KMS-11 (cell line): ENCODE data around the gene RTN4R.
"Not testable (repeated sequence)": the region's sequence is repeated elsewhere in the genome, so short reads cannot be mapped to it uniquely, and the experiment has no call there.

ENCODE experiments used
- H2AFZ ChIP-seq: fragments of 200-600 bp; sonication (generic); 2 replicates; pipeline ENCODE4 v1.6.1; 2016; ENCODE audit warnings: antibody characterized with exemption, mixed run types, low read depth
- H3K27ac ChIP-seq: fragments of 200-600 bp; sonication (generic); 2 replicates; pipeline ENCODE4 v1.6.1; 2016; ENCODE audit warnings: mild to moderate bottlenecking, mixed run types
- H3K27me3 ChIP-seq: fragments of 200-600 bp; sonication (generic); 2 replicates; pipeline ENCODE4 v1.6.1; 2017; ENCODE audit warnings: mild to moderate bottlenecking, low read depth, mixed run types, moderate library complexity; ENCODE audit not compliant: insufficient read depth
- H3K36me3 ChIP-seq: fragments of 200-600 bp; sonication (generic); 2 replicates; pipeline ENCODE4 v1.6.1; 2017; ENCODE audit warnings: mild to moderate bottlenecking, mixed run types; ENCODE audit not compliant: insufficient read depth
- H3K4me1 ChIP-seq: fragments of 200-600 bp; sonication (generic); 2 replicates; pipeline ENCODE4 v1.6.1; 2016; ENCODE audit warnings: mild to moderate bottlenecking, low read depth, mixed run types; ENCODE audit not compliant: poor library complexity, severe bottlenecking
- H3K4me2 ChIP-seq: fragments of 200-600 bp; sonication (generic); 2 replicates; pipeline ENCODE4 v1.7.0; 2016; ENCODE audit warnings: mild to moderate bottlenecking, mixed run types
- H3K4me3 ChIP-seq: fragments of 200-600 bp; sonication (generic); IDR thresholded peaks from 2 replicates; pipeline ENCODE4 v1.6.1; 2017; ENCODE audit warnings: low read depth, low read length, mixed read lengths; ENCODE audit not compliant: insufficient read depth
- H3K79me2 ChIP-seq: fragments of 200-600 bp; sonication (generic); 2 replicates; pipeline ENCODE4 v1.6.1; 2016; ENCODE audit warnings: low read depth, mixed run types; ENCODE audit not compliant: insufficient read depth
- H3K9ac ChIP-seq: fragments of 200-600 bp; sonication (generic); 2 replicates; pipeline ENCODE4 v1.6.1; 2016; ENCODE audit warnings: mild to moderate bottlenecking, mixed run types
- H4K20me1 ChIP-seq: fragments of 200-600 bp; sonication (generic); 2 replicates; pipeline ENCODE4 v1.6.1; 2016; ENCODE audit warnings: mild to moderate bottlenecking, mixed run types; ENCODE audit not compliant: insufficient read depth
- TF ChIP-seq, protein P1 (sequence below): fragments of 200-600 bp; sonication (generic); conservative IDR thresholded peaks from 2 replicates; pipeline ENCODE4 v1.6.1; 2017; ENCODE audit warnings: low read depth, mild to moderate bottlenecking, antibody characterized with exemption, low read length, moderate library complexity, mixed read lengths

RTN4R gene

DNA sequence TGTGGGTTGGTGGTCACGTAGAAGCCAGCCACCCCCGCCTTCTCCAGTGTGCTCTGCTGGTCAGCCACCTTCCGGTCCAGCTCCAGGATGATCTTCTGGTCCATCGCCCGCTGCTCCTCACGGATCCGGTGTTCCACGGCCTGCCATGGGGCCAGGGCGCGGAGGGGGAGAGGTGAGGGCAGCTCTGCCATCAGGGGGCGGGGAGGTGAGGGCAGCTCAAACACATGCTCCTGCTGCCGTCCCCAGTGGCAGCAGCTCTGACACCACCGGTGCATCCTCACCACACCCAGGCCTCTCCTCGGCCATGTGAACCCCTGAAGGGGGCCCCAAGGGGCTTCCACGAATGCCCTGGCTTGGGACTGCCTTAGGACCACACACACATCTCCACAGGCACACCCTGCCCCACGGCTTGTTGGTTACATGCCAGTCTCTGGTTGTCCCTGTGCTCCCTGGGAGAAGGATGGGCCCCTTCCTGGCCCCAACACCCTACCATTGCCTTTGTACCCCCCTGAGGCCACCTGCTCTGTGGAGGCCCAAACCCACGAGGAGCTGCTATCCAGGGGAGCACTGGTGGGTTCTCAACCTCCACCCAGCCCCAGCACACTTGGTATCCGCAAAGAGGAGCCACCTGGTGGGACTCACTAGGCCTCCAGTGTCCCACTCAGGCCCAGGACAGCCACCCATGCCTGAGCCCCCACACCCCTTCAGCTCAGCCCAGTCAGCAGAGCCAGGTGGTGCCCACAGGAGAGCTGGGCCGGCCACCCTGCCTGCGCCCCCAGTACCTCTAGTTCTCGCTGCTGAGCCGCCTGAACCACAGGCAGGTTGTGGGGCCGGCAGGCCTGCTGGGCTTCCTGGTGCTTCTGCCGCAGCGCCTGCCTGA, 47.5 kb upstream of the RTN4R start:
- TF ChIP-seq, protein P1, sequence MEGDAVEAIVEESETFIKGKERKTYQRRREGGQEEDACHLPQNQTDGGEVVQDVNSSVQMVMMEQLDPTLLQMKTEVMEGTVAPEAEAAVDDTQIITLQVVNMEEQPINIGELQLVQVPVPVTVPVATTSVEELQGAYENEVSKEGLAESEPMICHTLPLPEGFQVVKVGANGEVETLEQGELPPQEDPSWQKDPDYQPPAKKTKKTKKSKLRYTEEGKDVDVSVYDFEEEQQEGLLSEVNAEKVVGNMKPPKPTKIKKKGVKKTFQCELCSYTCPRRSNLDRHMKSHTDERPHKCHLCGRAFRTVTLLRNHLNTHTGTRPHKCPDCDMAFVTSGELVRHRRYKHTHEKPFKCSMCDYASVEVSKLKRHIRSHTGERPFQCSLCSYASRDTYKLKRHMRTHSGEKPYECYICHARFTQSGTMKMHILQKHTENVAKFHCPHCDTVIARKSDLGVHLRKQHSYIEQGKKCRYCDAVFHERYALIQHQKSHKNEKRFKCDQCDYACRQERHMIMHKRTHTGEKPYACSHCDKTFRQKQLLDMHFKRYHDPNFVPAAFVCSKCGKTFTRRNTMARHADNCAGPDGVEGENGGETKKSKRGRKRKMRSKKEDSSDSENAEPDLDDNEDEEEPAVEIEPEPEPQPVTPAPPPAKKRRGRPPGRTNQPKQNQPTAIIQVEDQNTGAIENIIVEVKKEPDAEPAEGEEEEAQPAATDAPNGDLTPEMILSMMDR = no peak
- H3K9ac ChIP-seq = no peak overlapping the region

DNA sequence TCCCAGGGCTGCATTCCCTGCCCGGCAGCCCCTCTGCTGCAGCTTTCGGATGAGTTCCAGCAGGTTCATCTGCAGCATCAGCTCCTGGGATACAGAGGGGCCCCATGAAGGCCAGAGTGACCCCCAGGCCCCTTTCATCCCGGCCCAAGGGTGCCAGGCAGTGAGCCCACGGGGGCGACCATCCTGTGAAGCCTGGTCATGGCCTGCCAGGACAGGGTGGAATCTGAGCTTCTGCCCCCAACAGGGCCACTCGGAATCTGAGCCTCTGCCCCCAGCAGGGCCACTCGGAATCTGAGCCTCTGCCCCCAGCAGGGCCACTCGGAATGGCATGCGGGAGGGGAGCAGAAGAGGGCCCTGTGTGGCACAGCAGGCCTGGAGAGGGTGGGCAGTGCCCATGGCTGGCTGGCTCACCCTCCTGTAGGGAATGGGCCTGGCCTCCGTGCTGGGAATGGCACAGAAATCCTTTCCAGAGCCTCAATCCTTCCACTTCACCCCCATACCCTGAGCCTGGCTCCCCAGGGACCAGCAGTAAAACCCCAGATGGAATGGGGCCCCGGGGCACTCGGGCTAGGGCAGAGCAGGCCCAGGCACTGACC, 46.7 kb upstream of the RTN4R start:
- H3K4me1 ChIP-seq, H3K79me2 ChIP-seq, H2AFZ ChIP-seq, H3K36me3 ChIP-seq, H3K4me2 ChIP-seq, H3K27ac ChIP-seq, H3K27me3 ChIP-seq, H3K4me3 ChIP-seq, H3K9ac ChIP-seq, H4K20me1 ChIP-seq: not testable (repeated sequence)

More for the DNA sequence above, 47.5 kb upstream of the RTN4R start:
- H3K36me3 ChIP-seq = no peaks in the 10 kb centered on the region
- H3K4me2 ChIP-seq = no peak overlapping the region
- H3K4me1 ChIP-seq = peaks cover 6% of the 10 kb centered on the region
- no peaks in the 10 kb centered on the region for H4K20me1 ChIP-seq
- no peak overlapping the region for H3K27ac ChIP-seq
- H3K79me2 ChIP-seq = no peaks in the 10 kb centered on the region
- no peaks in the 10 kb centered on the region for H3K27me3 ChIP-seq
- H2AFZ ChIP-seq = no peak overlapping the region
- no peak overlapping the region for H3K4me3 ChIP-seq

DNA sequence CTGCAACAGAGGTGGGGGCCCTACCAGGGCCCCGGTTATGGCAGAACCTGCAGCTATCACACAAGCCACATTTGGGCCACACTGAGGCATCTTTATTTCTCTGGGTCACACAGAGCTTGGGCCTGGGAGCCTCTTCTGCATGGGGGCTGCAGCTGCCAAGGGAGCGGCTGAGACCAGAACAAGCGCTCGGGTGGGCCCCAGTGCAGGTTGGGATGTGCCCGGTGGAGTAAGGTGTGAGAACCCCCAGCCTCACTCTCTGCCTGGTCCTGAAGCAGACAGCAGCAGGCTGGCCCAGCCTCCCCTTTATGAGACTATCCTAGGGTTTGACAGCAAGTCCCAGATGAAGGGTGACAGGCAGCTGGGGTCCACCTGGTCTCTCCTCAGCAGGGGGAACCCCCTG, 46.1 kb upstream of the RTN4R start:
- H2AFZ ChIP-seq, H3K27me3 ChIP-seq, H3K36me3 ChIP-seq, H3K4me1 ChIP-seq, H3K4me3 ChIP-seq, H3K4me2 ChIP-seq, H3K9ac ChIP-seq, H3K79me2 ChIP-seq, H3K27ac ChIP-seq, H4K20me1 ChIP-seq: not testable (repeated sequence)

DNA sequence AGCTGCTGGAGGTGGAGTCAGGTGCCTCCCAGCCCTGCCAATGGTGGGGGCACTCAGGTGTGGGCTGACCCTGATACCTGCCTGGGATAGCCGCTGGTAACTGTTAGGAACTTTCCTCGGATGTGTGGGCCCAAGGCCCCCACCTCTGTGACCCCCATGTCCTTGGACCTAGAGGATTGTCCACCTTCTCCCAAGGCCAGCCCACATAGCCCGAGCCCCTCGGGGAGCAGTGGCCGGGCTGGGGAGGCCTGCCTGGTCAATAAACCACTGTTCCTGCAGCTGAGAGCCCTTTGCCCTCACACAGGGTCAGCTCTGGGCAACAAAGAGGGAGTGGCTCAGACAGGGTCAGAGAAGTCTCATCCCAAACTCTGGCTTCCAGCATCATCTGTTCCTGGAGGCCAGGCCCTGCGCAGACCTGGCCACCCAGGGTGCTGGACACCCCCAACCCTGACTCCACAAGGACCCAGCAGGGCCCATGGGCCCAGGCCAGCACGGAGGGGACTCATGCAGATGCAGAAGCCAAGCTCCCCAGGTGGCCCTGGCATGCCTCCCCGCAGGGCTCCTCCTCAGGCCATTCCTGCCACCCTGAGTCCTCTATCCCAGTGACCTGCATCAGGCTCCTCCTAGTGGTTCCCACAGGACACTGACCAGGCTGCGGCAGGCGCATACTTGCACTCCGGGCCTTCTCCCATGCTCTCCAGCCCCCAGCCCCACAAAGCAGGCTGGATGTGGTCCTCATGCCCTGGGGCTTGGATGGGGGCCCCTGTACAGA, 45.4 kb upstream of the RTN4R start:
- H3K27ac ChIP-seq, H3K9ac ChIP-seq, H3K36me3 ChIP-seq, H3K4me1 ChIP-seq, H4K20me1 ChIP-seq, H2AFZ ChIP-seq, H3K4me3 ChIP-seq, H3K4me2 ChIP-seq, H3K79me2 ChIP-seq, H3K27me3 ChIP-seq: not testable (repeated sequence)

DNA sequence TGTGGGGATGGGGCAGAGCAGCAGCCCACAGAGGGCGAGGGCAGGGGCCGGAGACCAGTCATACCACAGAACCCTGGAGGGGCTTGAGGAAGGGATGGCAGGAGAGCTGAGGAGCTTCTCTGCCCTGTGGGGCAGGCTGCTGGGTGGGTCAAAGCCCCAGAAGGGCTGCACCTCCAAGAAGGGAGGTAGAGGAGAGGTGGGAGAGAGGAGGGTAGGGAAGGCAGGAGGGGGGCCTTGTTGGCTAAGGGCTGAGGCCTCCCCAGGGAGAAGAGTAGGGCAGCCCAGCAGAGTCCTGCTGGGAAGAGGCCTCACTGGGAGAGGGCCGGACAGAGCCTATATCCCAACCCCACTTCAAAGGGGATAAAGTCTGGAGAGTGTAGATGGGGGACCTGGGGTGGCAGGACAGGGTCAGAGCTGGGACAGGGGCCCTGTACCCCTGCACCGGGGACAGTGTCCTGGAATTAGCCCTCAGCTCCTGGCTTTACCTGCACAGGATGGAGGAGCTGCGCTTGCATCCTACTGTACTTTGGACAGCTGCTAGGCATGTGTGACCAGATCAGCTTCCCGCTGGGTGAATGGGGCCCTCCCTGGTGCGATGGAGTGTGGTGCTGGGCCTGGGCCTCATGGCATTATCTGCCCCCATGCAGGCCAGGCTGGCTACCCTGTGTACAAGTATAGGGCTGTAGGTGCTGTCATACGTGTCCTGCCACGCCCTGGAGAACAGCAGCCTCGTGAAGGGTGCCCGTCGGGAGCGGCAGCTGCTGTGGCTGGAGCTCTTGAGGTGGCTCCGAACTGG, 44.5 kb upstream of the RTN4R start:
- no peaks in the 10 kb centered on the region for H4K20me1 ChIP-seq
- H2AFZ ChIP-seq = no peak overlapping the region
- H3K4me2 ChIP-seq = no peak overlapping the region
- H3K4me3 ChIP-seq = no peak overlapping the region
- no peak overlapping the region for H3K9ac ChIP-seq
- no peaks in the 10 kb centered on the region for H3K4me1 ChIP-seq
- H3K79me2 ChIP-seq = no peaks in the 10 kb centered on the region
- no peak overlapping the region for H3K27ac ChIP-seq
- no peaks in the 10 kb centered on the region for H3K36me3 ChIP-seq
- no peaks in the 10 kb centered on the region for H3K27me3 ChIP-seq
- TF ChIP-seq, protein P1 = no peak

DNA sequence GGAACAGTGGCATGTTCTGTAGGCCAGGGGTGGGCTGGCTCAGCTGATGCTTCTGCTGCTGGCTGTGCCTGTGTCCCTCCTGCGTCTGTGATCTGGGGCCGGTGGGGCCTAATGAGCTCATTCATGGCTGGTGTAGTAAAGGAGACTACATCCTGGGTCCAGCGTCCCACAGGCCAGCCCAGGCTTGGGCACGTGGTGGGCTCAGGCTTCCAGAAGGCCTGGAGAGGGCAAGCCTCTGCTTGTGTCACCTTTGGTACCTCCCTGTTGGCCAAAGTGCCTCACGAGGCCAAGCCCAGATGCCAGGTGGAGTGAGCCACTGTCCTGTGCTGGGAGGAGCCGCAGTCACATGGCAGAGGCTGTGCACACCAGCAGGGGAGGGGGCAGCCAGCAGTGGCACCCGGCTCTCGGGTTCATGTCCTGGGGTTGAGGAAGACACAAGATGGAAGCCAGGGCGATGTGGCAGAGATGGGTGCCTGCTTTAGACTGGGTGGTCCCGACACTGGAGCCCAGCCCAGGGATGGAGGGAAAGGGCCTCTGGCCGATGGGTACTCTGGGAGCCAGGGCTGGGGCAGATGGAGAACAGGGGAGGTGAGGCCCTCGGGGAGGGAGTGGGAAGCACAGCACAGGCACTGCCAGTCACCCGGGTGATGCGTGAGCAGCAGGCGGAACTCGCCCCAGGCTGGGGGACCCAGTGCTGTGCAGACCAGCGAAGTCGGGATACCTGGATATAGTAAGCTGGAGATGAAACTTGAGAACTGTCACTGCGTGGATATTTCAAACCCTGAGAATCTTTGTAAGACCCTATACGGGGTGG, 43.3 kb upstream of the RTN4R start:
- H3K4me2 ChIP-seq, H2AFZ ChIP-seq, H3K27ac ChIP-seq, H4K20me1 ChIP-seq, H3K79me2 ChIP-seq, H3K9ac ChIP-seq, H3K36me3 ChIP-seq, H3K4me1 ChIP-seq, H3K4me3 ChIP-seq, H3K27me3 ChIP-seq: not testable (repeated sequence)

DNA sequence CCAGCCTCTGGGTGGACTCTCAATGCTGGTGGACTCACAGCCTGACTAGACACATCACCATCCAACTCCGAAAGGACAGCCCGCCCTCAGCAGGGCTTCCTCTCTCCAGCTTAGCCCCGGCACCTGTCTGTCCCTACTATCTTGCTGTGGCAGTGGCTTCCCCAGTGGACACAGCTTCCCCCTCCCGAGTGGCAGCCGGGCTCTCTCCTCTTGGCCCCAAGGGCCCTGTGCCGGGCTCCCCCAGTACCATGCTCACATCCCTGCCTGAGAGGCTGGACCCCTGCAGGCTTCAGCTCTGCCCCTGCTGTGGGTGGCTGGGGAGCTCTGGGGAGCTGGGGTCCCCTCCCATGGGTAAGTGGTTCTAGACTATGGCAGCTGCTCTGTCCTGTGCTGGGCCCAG, 42.7 kb upstream of the RTN4R start:
- H3K27ac ChIP-seq = not testable (repeated sequence)

More for the DNA sequence above, 42.7 kb upstream of the RTN4R start:
- H4K20me1 ChIP-seq, H3K79me2 ChIP-seq, H3K4me1 ChIP-seq, H3K27me3 ChIP-seq, H3K9ac ChIP-seq, H3K4me3 ChIP-seq, H3K36me3 ChIP-seq, H2AFZ ChIP-seq, H3K4me2 ChIP-seq: not testable (repeated sequence)
